Amniotic epithelial cell (primary cell): ENCODE results near the gene PAMR1.

ENCODE experiments used
- DNase-seq: peaks from one replicate; pipeline ENCODE4 v3.0.0-alpha.2; 2010; ENCODE audit warnings: low read depth

Gene PAMR1

GRCh38 chr11:35500744-35501143 lies 24.7 kb downstream of the PAMR1 start:
- DNase-seq = no peak

GRCh38 chr11:35496416-35496815 lies 29.0 kb downstream of the PAMR1 start:
- no peak for DNase-seq

GRCh38 chr11:35494957-35495490 lies 30.4 kb downstream of the PAMR1 start:
- no peak for DNase-seq

- peak; percentile 96 for DNase-seq
These were observed 34.1 kb downstream of the PAMR1 start for GRCh38 chr11:35491231-35491871.

GRCh38 chr11:35488117-35488516 lies 37.3 kb downstream of the PAMR1 start:
- peak; percentile 48 for DNase-seq

- DNase-seq = peak; percentile 80
These were observed 37.8 kb downstream of the PAMR1 start for GRCh38 chr11:35487532-35488078.

- DNase-seq = no peak
These were observed 38.5 kb downstream of the PAMR1 start for GRCh38 chr11:35486934-35487333.

- DNase-seq = no peak
These were observed 39.0 kb downstream of the PAMR1 start for GRCh38 chr11:35486446-35486845.

GRCh38 chr11:35485656-35486322 lies 39.6 kb downstream of the PAMR1 start:
- DNase-seq = peak; percentile 69

GRCh38 chr11:35484435-35484834 lies 41.0 kb downstream of the PAMR1 start:
- peak; percentile 86 for DNase-seq

GRCh38 chr11:35483131-35483820 lies 42.1 kb downstream of the PAMR1 start:
- peak; percentile 49 for DNase-seq

- no peak for DNase-seq
These were observed 45.7 kb downstream of the PAMR1 start for GRCh38 chr11:35479731-35480130.

GRCh38 chr11:35478471-35479091 lies 46.8 kb downstream of the PAMR1 start:
- no peak for DNase-seq

GRCh38 chr11:35477901-35478300 lies 47.5 kb downstream of the PAMR1 start:
- DNase-seq = no peak

- no peak for DNase-seq
These were observed 50.7 kb downstream of the PAMR1 start for GRCh38 chr11:35474688-35475087.

GRCh38 chr11:35473795-35474374 lies 51.5 kb downstream of the PAMR1 start:
- no peak for DNase-seq

- DNase-seq = no peak
These were observed 54.8 kb downstream of the PAMR1 start for GRCh38 chr11:35470616-35471015.

GRCh38 chr11:35466058-35466457 lies 59.4 kb downstream of the PAMR1 start:
- DNase-seq = no peak

- DNase-seq = no peak
These were observed 61.1 kb downstream of the PAMR1 start for GRCh38 chr11:35464308-35464707.

- no peak for DNase-seq
These were observed 62.1 kb downstream of the PAMR1 start for GRCh38 chr11:35463331-35463751.

GRCh38 chr11:35461917-35462538 lies 63.4 kb downstream of the PAMR1 start:
- no peak for DNase-seq
